ENCODE data around the gene ABCC3. TPM values are rescaled to one million over a fixed set of nuclear protein-coding genes. Genes with fewer than 3 reads are reported as not detected.

The ABCC3 gene
- total RNA-seq, 3 donors from 2014 or later = 166 to 453 (median 211) TPM

- intact Hi-C loops (cut with DNase I, micrococcal nuclease) = no loop called here
- TF ChIP-seq CTCF (IDR thresholded peaks at IDR 0.05) = no peak
- DNase-seq = peak in 1 of 3 donors; percentile 6
- H3K4me1 ChIP-seq (ENCODE audit: low read depth) = peaks cover 6% of the 10 kb centered on the region
- H3K4me3 ChIP-seq = no peak overlapping the region
- no peaks in the 10 kb centered on the region for H3K36me3 ChIP-seq (ENCODE audit: low read depth)
- ATAC-seq = no peak
- H3K9me3 ChIP-seq = no peaks in the 10 kb centered on the region
Observed at GRCh38 chr17:50647187-50647586, 12.5 kb downstream of the ABCC3 start.

- no peaks in the 10 kb centered on the region for H3K9me3 ChIP-seq
- no peak for TF ChIP-seq CTCF (IDR thresholded peaks at IDR 0.05)
- no peaks in the 10 kb centered on the region for H3K4me1 ChIP-seq (ENCODE audit: low read depth)
- no peak for ATAC-seq
- H3K36me3 ChIP-seq (ENCODE audit: low read depth) = no peaks in the 10 kb centered on the region
- DNase-seq = no peak
- no peak overlapping the region for H3K4me3 ChIP-seq
- intact Hi-C loops (cut with DNase I, micrococcal nuclease) = no loop called here
Observed at GRCh38 chr17:50649042-50649908, 14.6 kb downstream of the ABCC3 start.

- Histone ChIP-seq H3K9me3 (no peaks in the 10 kb centered on the region), H3K4me3 (no peak overlapping the region), H3K4me1 (ENCODE audit: low read depth) (peaks cover 2% of the 10 kb centered on the region), H3K36me3 (ENCODE audit: low read depth) (no peaks in the 10 kb centered on the region)
- TF ChIP-seq CTCF (IDR thresholded peaks at IDR 0.05) = no peak
- intact Hi-C loops (cut with DNase I, micrococcal nuclease) = no loop called here
- DNase-seq (no peak), ATAC-seq (no peak)
Observed at GRCh38 chr17:50651661-50652060, 17.0 kb downstream of the ABCC3 start.

- peaks cover 15% of the 10 kb centered on the region for H3K4me1 ChIP-seq (ENCODE audit: low read depth)
- intact Hi-C loops (cut with DNase I, micrococcal nuclease) = no loop called here
- H3K4me3 ChIP-seq = no peak overlapping the region
- no peaks in the 10 kb centered on the region for H3K36me3 ChIP-seq (ENCODE audit: low read depth)
- ATAC-seq = no peak
- DNase-seq = no peak
- TF ChIP-seq CTCF (IDR thresholded peaks at IDR 0.05) = no peak
- no peaks in the 10 kb centered on the region for H3K9me3 ChIP-seq
Observed at GRCh38 chr17:50653738-50654137, 19.1 kb downstream of the ABCC3 start.

GRCh38 chr17:50656509-50656908, 21.8 kb downstream of the ABCC3 start:
- intact Hi-C loops (cut with DNase I, micrococcal nuclease) = no loop called here
- ATAC-seq = no peak
- Histone ChIP-seq H3K36me3 (ENCODE audit: low read depth) (no peaks in the 10 kb centered on the region), H3K4me3 (no peak overlapping the region), H3K9me3 (no peaks in the 10 kb centered on the region), H3K4me1 (ENCODE audit: low read depth) (peaks cover 36% of the 10 kb centered on the region)
- TF ChIP-seq CTCF (IDR thresholded peaks at IDR 0.05) = no peak
- DNase-seq = peak in 2 of 3 donors; percentile 26 to 34

All from mucosa of descending colon (tissue), 3 donors.